GM23338 (cell line): ENCODE results near the gene C13orf46. TPM values are rescaled to one million over a fixed set of nuclear protein-coding genes. Genes with fewer than 3 reads are reported as not detected.

Experiments used
- ATAC-seq: fragments of 200-7000 bp; cut with Tn5 transposase; 3 replicates; pipeline ENCODE4 v1.9.1; 2020
- DNase-seq: peaks from one replicate; pipeline ENCODE4 v3.0.0-alpha.2; 2015; ENCODE audit warnings: low spot score
- H2AFZ ChIP-seq: fragments of 200-600 bp; sonication (generic); 2 replicates; pipeline ENCODE4 v1.8.0; 2016; ENCODE audit warnings: antibody characterized with exemption, mild to moderate bottlenecking, moderate library complexity
- H3F3A ChIP-seq: fragments of 200-600 bp; sonication (generic); replicated peaks from 2 replicates; pipeline ENCODE4 v1.8.0; 2017; ENCODE audit warnings: antibody characterized with exemption, mixed run types, low read depth
- H3K27ac ChIP-seq: fragments of 200-600 bp; sonication (generic); 2 replicates; pipeline ENCODE4 v1.6.1; 2016; ENCODE audit warnings: low read depth
- H3K27me3 ChIP-seq: fragments of 200-600 bp; sonication (generic); 2 replicates; pipeline ENCODE4 v1.8.0; 2016; ENCODE audit warnings: mild to moderate bottlenecking, mixed run types, moderate library complexity; ENCODE audit not compliant: insufficient read depth
- H3K36me3 ChIP-seq: fragments of 200-600 bp; sonication (generic); 2 replicates; pipeline ENCODE4 v1.8.0; 2016; ENCODE audit warnings: mild to moderate bottlenecking; ENCODE audit not compliant: insufficient read depth
- H3K4me1 ChIP-seq: fragments of 200-600 bp; sonication (generic); 2 replicates; pipeline ENCODE4 v1.8.0; 2016; ENCODE audit warnings: mild to moderate bottlenecking, moderate library complexity; ENCODE audit not compliant: insufficient read depth
- H3K4me2 ChIP-seq: fragments of 200-600 bp; sonication (generic); 2 replicates; pipeline ENCODE4 v1.7.1; 2017; ENCODE audit warnings: mixed run types
- H3K4me3 ChIP-seq: fragments of 200-600 bp; sonication (generic); 2 replicates; pipeline ENCODE4 v1.6.1; 2016; ENCODE audit warnings: mixed run types
- H3K79me2 ChIP-seq: fragments of 200-600 bp; sonication (generic); replicated peaks from 2 replicates; pipeline ENCODE4 v1.8.0; 2017; ENCODE audit warnings: mild to moderate bottlenecking; ENCODE audit not compliant: insufficient read depth
- H3K9me2 ChIP-seq: fragments of 200-600 bp; sonication (generic); 2 replicates; pipeline ENCODE4 v1.8.0; 2017; ENCODE audit not compliant: insufficient read depth
- H4K20me1 ChIP-seq: fragments of 200-600 bp; sonication (generic); replicated peaks from 2 replicates; pipeline ENCODE4 v1.8.0; 2017; ENCODE audit warnings: mild to moderate bottlenecking; ENCODE audit not compliant: insufficient read depth
- H3K27ac Mint-ChIP-seq: 2 replicates; pipeline ENCODE4 v1.8.0; 2020; ENCODE audit warnings: inconsistent platforms, mild to moderate bottlenecking, moderate library complexity, mixed read lengths
- H3K27me3 Mint-ChIP-seq: 3 replicates; pipeline ENCODE4 v1.8.0; 2022; ENCODE audit warnings: low read depth, mild to moderate bottlenecking, moderate library complexity, mixed read lengths, inconsistent platforms; ENCODE audit not compliant: insufficient read depth, poor library complexity
- H3K36me3 Mint-ChIP-seq: 3 replicates; pipeline ENCODE4 v1.8.0; 2021; ENCODE audit warnings: low read depth, mild to moderate bottlenecking, inconsistent platforms, moderate library complexity, mixed read lengths
- H3K4me1 Mint-ChIP-seq: 3 replicates; pipeline ENCODE4 v1.8.0; 2020; ENCODE audit warnings: mild to moderate bottlenecking, inconsistent platforms, mixed read lengths
- H3K4me3 Mint-ChIP-seq: 3 replicates; pipeline ENCODE4 v1.8.0; 2021; ENCODE audit warnings: moderate library complexity, mild to moderate bottlenecking, inconsistent platforms, mixed read lengths
- H3K9me3 Mint-ChIP-seq: 3 replicates; pipeline ENCODE4 v1.8.0; 2020; ENCODE audit warnings: moderate library complexity, mild to moderate bottlenecking, inconsistent platforms, mixed read lengths
- CREB1 ChIP-seq: fragments of 250-450 bp; sonication (Bioruptor Pico); IDR thresholded peaks from 2 replicates; pipeline ENCODE4 v1.5.0; 2020; ENCODE audit warnings: low read depth, mild to moderate bottlenecking, moderate library complexity
- CTCF ChIP-seq, 2 experiments: fragments of 200-600 bp in 1 of 2; sonication (generic) in 1 of 2; conservative IDR thresholded peaks; 2 replicates each; pipeline versions ENCODE4 v1.5.1 to v1.6.1; 2016 to 2017; ENCODE audit warnings: antibody characterized with exemption in 2 of 2, low read depth in 2 of 2, mild to moderate bottlenecking in 2 of 2, moderate library complexity in 1 of 2
- EZH2 ChIP-seq: fragments of 200-600 bp; sonication (generic); IDR thresholded peaks from one replicate; pipeline ENCODE4 v1.8.0; 2017; ENCODE audit warnings: antibody characterized with exemption, mild to moderate bottlenecking, low read depth; ENCODE audit not compliant: unreplicated experiment
- EZH2phosphoT487 ChIP-seq: fragments of 200-600 bp; sonication (generic); IDR thresholded peaks from one replicate; pipeline ENCODE4 v1.8.1; 2018; ENCODE audit warnings: antibody characterized with exemption; ENCODE audit not compliant: unreplicated experiment
- JUNB ChIP-seq: IDR thresholded peaks from one replicate; pipeline ENCODE4 v1.6.1; 2016; ENCODE audit warnings: antibody characterized with exemption; ENCODE audit not compliant: unreplicated experiment
- NANOG ChIP-seq: IDR thresholded peaks from 2 replicates; pipeline ENCODE4 v1.6.1; 2016; ENCODE audit warnings: antibody characterized with exemption, borderline replicate concordance
- POLR2AphosphoS5 ChIP-seq: IDR thresholded peaks from 2 replicates; pipeline ENCODE4 v1.6.1; 2016; ENCODE audit warnings: antibody characterized with exemption, low read depth
- REST ChIP-seq: IDR thresholded peaks from one replicate; pipeline ENCODE4 v1.6.1; 2018; ENCODE audit warnings: antibody characterized with exemption; ENCODE audit not compliant: unreplicated experiment
- STAT1 ChIP-seq: IDR thresholded peaks from one replicate; pipeline ENCODE4 v1.6.1; 2016; ENCODE audit warnings: antibody characterized with exemption; ENCODE audit not compliant: unreplicated experiment
- ZNF114 ChIP-seq: fragments of 250-450 bp; sonication (Bioruptor Pico); IDR thresholded peaks from 2 replicates; pipeline ENCODE4 v1.5.0; 2020; ENCODE audit warnings: mild to moderate bottlenecking, moderate library complexity
- ZNF331 ChIP-seq: fragments of 250-450 bp; sonication (Bioruptor Pico); IDR thresholded peaks from 2 replicates; pipeline ENCODE4 v1.5.0; 2020; ENCODE audit warnings: low read depth, mild to moderate bottlenecking, moderate library complexity
- ZNF462 ChIP-seq: fragments of 250-450 bp; sonication (Bioruptor Pico); IDR thresholded peaks from 2 replicates; pipeline ENCODE4 v1.5.0; 2020; ENCODE audit warnings: mild to moderate bottlenecking, moderate library complexity
- polyA plus RNA-seq: library from polyadenylated mRNA; unstranded; fragments of >200 nt; fragmentation: Nextera tagmentation; extraction: Ambion mirVana; gene quantifications from 2 replicates; pipeline ENCODE4 v1.2.1, GENCODE V29; 2016
- total RNA-seq: library from RNA; depleted of rRNA; stranded (reverse); fragments of >200 nt; shearing (Covaris generic); gene quantifications from 2 replicates; pipeline ENCODE4 v1.2.3, GENCODE V29; 2014

C13orf46 gene
- total and polyA plus RNA-seq, 2 experiments from 2014 or later = 0.44 to 1.5 TPM

GRCh38 chr13:113917594-113918371 is 56.1 kb downstream of the C13orf46 start (continued):
- TF ChIP-seq EZH2phosphoT487 = no peak
- TF ChIP-seq CTCF (conservative IDR thresholded peaks at IDR 0.05; ENCODE audit: low read depth in 2 of 2) = no peak
- TF ChIP-seq ZNF114 (CRISPR knock-in tag) = no peak
- no peak for TF ChIP-seq NANOG

GRCh38 chr13:113917096-113917495 is 56.8 kb downstream of the C13orf46 start:
- Histone ChIP-seq H3K4me3 (no peak overlapping the region), H3K9me2 (no peaks in the 10 kb centered on the region), H3K4me1 (no peaks in the 10 kb centered on the region), H3K27ac (no peak overlapping the region), H3K27me3 (no peaks in the 10 kb centered on the region), H2AFZ (no peak overlapping the region), H3K4me2 (no peak overlapping the region), H4K20me1 (no peaks in the 10 kb centered on the region), H3K79me2 (no peaks in the 10 kb centered on the region), H3F3A (no peaks in the 10 kb centered on the region), H3K36me3 (no peaks in the 10 kb centered on the region)
- ATAC-seq = no peak
- Mint-ChIP-seq H3K4me3 (no peak overlapping the region), H3K27ac (no peak overlapping the region), H3K27me3 (peaks cover 7% of the 10 kb centered on the region), H3K4me1 (no peaks in the 10 kb centered on the region), H3K36me3 (no peaks in the 10 kb centered on the region; the same call in 2 of the 3 replicates), H3K9me3 (peaks cover 7% of the 10 kb centered on the region)
- DNase-seq = no peak
- TF ChIP-seq NANOG = no peak
- no peak for TF ChIP-seq REST
- TF ChIP-seq ZNF462 = no peak
- no peak for TF ChIP-seq EZH2phosphoT487
- TF ChIP-seq EZH2 = no peak
- TF ChIP-seq CREB1 (CRISPR knock-in tag) = no peak
- TF ChIP-seq ZNF114 (CRISPR knock-in tag) = no peak
- TF ChIP-seq STAT1 = no peak
- TF ChIP-seq JUNB = no peak
- TF ChIP-seq POLR2AphosphoS5 = no peak
- TF ChIP-seq ZNF331 (CRISPR knock-in tag) = no peak
